Activated CD4-positive, alpha-beta memory T cell treated with anti-CD3 and anti-CD28 coated beads, Interleukin-2, amount 10 ng/mL, durations not matched to agents 7 days and 5 days (primary cell): ENCODE results near the gene MNAT1. TPM values are rescaled to one million over a fixed set of nuclear protein-coding genes. Genes with fewer than 3 reads are reported as not detected.
"Not testable (repeated sequence)": the region's sequence is repeated elsewhere in the genome, so short reads cannot be mapped to it uniquely, and the experiment has no call there.

Source experiments
- CTCF ChIA-PET: fragments of 350-600 bp; sonication (Branson Sonifier 250); formaldehyde crosslinking; loops from one replicate; lab custom pipeline; 2021; ENCODE audit warnings: antibody characterized with exemption, inconsistent platforms; lab: Charles Lee
- POLR2A ChIA-PET: fragments of 350-600 bp; sonication (Branson Sonifier 250); formaldehyde crosslinking; loops from one replicate; lab custom pipeline; 2021; ENCODE audit warnings: antibody characterized with exemption; lab: Charles Lee
- DNase-seq: peaks from one replicate; pipeline ENCODE4 v3.0.0-alpha.2; 2020
- H3K27ac Mint-ChIP-seq: one replicate; pipeline ENCODE4 v1.8.0; 2021; ENCODE audit warnings: mild to moderate bottlenecking, mixed read lengths
- H3K27me3 Mint-ChIP-seq: one replicate; pipeline ENCODE4 v1.8.0; 2021; ENCODE audit warnings: mixed read lengths
- H3K36me3 Mint-ChIP-seq: one replicate; pipeline ENCODE4 v1.8.0; 2021; ENCODE audit warnings: low read depth, mixed read lengths
- H3K4me1 Mint-ChIP-seq: one replicate; pipeline ENCODE4 v1.8.0; 2021; ENCODE audit warnings: mixed read lengths
- H3K4me3 Mint-ChIP-seq: one replicate; pipeline ENCODE4 v1.8.0; 2021; ENCODE audit warnings: mild to moderate bottlenecking, mixed read lengths
- H3K9me3 Mint-ChIP-seq: one replicate; pipeline ENCODE4 v1.8.0; 2021; ENCODE audit warnings: mixed read lengths
- total RNA-seq, 2 experiments: library from RNA; stranded (reverse); gene quantifications; one replicate each; pipeline ENCODE4 v1.2.3, GENCODE V29; 2021

MNAT1 gene
- total RNA-seq, 2 experiments from 2014 or later, result 37.0 to 40.4 TPM

DNA sequence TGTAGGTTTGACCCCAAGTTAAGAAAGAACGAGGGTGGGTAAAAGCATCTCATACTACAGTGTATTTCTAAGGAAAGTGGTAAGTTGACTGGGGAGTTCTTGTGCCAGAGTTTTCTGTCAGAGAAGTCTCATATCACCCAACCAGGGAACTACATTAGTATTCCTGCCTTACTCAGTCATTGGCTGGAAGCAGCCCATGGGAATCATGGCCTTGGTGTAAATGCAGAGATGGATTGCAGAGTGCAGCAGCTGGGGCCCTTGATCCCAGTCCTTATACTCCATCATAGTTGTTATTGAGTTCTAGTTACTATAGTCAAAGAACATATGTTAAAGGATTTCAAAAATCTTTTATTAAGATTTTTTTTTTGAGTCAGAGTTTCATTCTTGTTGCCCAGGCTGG lies 105.8 kb downstream of the MNAT1 start:
- Mint-ChIP-seq H3K4me1 (no peaks in the 10 kb centered on the region), H3K9me3 (peaks cover 6% of the 10 kb centered on the region), H3K27ac (no peak overlapping the region), H3K27me3 (no peaks in the 10 kb centered on the region), H3K4me3 (no peak overlapping the region), H3K36me3 (peaks cover 20% of the 10 kb centered on the region)
- DNase-seq, result no peak
- CTCF ChIA-PET, result no interaction called here
- POLR2A ChIA-PET, result no interaction called here

DNA sequence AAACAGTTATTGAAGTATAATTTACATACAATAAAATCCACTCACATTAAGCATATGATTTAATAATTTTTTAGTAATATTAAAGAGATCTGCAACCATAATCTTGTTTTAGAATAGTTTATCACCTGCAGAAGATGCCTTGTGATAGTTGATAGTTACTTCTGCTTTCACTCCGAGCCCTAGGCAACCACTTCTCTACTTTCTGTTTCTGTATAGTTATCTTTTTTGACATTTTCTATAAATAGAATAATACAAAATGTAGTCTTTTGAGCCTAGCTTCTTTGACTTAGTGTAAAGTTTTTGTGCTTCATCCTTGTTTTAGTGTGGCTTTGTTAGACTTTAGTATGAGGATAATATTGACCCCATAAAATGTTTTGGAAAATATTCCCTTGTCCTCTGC lies 111.0 kb downstream of the MNAT1 start:
- ChIA-PET POLR2A (no interaction called here), CTCF (no interaction called here)
- no peaks in the 10 kb centered on the region for H3K27me3 Mint-ChIP-seq
- H3K27ac Mint-ChIP-seq, result no peak overlapping the region
- peaks cover 1% of the 10 kb centered on the region for H3K4me1 Mint-ChIP-seq
- no peak overlapping the region for H3K4me3 Mint-ChIP-seq
- peaks cover 17% of the 10 kb centered on the region for H3K36me3 Mint-ChIP-seq
- no peak for DNase-seq
- peaks cover 15% of the 10 kb centered on the region for H3K9me3 Mint-ChIP-seq

- no peak overlapping the region for H3K4me3 Mint-ChIP-seq
- H3K9me3 Mint-ChIP-seq, result peaks cover 18% of the 10 kb centered on the region
- H3K36me3 Mint-ChIP-seq, result peaks cover 39% of the 10 kb centered on the region
- ChIA-PET CTCF (no interaction called here), POLR2A (no interaction called here)
- no peak for DNase-seq
- peaks cover 1% of the 10 kb centered on the region for H3K4me1 Mint-ChIP-seq
- H3K27me3 Mint-ChIP-seq, result no peaks in the 10 kb centered on the region
- H3K27ac Mint-ChIP-seq, result no peak overlapping the region
Observed at GRCh38 chr14:60848066-60848465, 113.5 kb downstream of the MNAT1 start.

DNA sequence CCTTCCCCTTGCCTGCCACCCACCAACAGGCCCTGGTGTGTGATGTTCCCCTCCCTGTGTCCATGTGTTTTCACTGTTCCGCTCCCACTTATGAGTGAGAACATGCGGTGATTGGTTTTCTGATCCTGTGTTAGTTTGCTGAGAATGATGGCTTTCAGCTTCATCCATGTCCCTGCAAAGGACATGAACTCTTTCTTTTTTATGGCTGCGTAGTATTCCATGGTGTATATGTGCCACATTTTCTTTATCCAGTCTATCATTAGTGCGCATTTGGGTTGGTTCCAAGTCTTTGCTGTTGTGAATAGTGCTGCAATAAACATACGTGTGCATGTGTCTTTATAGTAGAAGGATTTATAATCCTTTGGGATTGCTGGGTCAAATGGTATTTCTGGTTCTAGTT lies 117.1 kb downstream of the MNAT1 start:
- CTCF ChIA-PET, DNase-seq, H3K27me3 Mint-ChIP-seq, H3K4me3 Mint-ChIP-seq, POLR2A ChIA-PET, H3K27ac Mint-ChIP-seq: not testable (repeated sequence)
- Mint-ChIP-seq H3K9me3 (peaks cover 18% of the 10 kb centered on the region), H3K4me1 (peaks cover 10% of the 10 kb centered on the region), H3K36me3 (peaks cover 58% of the 10 kb centered on the region)

DNA sequence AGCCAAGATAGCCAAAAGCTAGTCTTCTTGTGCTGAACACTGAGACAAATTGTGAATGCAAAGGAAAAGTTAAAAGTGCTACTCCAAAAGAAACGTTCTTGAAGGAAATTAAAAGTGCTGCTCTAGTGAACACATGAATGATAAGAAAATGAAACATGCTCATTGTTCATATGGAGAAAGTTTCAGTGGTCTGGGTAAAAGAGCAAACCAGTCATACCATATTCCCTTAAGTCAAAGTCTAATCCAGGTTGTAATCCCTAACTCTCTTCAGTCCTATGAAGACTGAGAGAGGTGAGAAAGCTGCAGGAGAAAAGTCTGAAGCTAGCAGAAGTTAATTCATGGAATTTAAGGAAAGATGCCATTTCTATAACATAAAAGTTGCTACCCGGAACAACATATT lies 121.5 kb downstream of the MNAT1 start:
- DNase-seq, result no peak
- Mint-ChIP-seq H3K4me1 (peaks cover 24% of the 10 kb centered on the region), H3K27me3 (no peaks in the 10 kb centered on the region), H3K36me3 (peaks cover 51% of the 10 kb centered on the region), H3K4me3 (no peak overlapping the region), H3K27ac (no peak overlapping the region), H3K9me3 (peaks cover 8% of the 10 kb centered on the region)
- CTCF ChIA-PET, result no interaction called here
- POLR2A ChIA-PET, result no interaction called here

DNA sequence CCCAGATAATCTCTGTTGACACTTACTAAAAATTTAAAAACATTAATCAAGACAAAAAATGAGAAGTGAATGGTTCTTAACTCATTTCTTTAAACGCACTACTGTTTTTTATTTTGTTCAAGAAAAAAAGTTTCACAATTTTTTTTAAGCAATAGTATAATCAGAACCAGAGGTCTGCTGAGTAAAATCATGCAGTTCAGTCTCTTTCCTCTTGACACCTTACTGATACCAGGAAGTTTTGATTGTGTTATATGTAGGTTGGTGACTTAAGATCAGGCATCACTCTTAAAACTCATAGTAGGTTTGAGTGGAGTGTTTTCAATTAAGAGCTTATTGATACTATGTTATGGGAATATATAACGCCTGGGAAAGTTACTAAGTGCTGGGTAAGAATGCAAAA lies 125.0 kb downstream of the MNAT1 start:
- H3K9me3 Mint-ChIP-seq, result peaks cover 5% of the 10 kb centered on the region
- peaks cover 24% of the 10 kb centered on the region for H3K4me1 Mint-ChIP-seq
- H3K4me3 Mint-ChIP-seq, result no peak overlapping the region
- POLR2A ChIA-PET, result no interaction called here
- H3K27ac Mint-ChIP-seq, result no peak overlapping the region
- H3K36me3 Mint-ChIP-seq, result peaks cover 24% of the 10 kb centered on the region
- no peak for DNase-seq
- H3K27me3 Mint-ChIP-seq, result no peaks in the 10 kb centered on the region
- CTCF ChIA-PET, result no interaction called here

- H3K27ac Mint-ChIP-seq, result no peak overlapping the region
- H3K27me3 Mint-ChIP-seq, result no peaks in the 10 kb centered on the region
- POLR2A ChIA-PET, result no interaction called here
- H3K4me3 Mint-ChIP-seq, result no peak overlapping the region
- peaks cover 16% of the 10 kb centered on the region for H3K36me3 Mint-ChIP-seq
- CTCF ChIA-PET, result no interaction called here
- DNase-seq, result no peak
- peaks cover 14% of the 10 kb centered on the region for H3K4me1 Mint-ChIP-seq
- H3K9me3 Mint-ChIP-seq, result peaks cover 5% of the 10 kb centered on the region
Observed at GRCh38 chr14:60861545-60862140, 127.1 kb downstream of the MNAT1 start.

DNA sequence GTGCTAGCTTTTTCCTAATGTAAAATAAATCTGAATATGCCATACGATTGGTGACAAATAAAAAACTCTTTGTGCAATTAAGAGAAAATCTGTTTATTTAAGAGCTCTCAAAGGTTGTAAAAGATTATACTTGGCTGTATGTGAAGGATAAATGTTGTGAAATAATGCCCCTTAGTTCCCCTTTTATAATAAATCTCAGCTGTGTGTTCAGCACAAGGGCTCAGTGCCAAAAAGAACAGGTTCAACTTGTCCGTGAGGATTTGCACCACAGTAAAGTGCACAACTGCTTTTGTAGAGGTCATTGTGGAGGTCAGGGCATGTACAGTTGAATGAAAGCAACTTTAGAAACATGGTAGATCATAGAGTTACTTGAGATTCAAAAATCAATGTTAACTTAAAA lies 127.7 kb downstream of the MNAT1 start:
- no peak for DNase-seq
- Mint-ChIP-seq H3K9me3 (peaks cover under 1% of the 10 kb centered on the region), H3K36me3 (peaks cover 10% of the 10 kb centered on the region), H3K4me3 (no peak overlapping the region), H3K4me1 (peaks cover 14% of the 10 kb centered on the region), H3K27ac (no peak overlapping the region), H3K27me3 (no peaks in the 10 kb centered on the region)
- ChIA-PET POLR2A (no interaction called here), CTCF (no interaction called here)

- no peak overlapping the region for H3K4me3 Mint-ChIP-seq
- no peak for DNase-seq
- H3K27me3 Mint-ChIP-seq, result no peaks in the 10 kb centered on the region
- POLR2A ChIA-PET, result no interaction called here
- H3K36me3 Mint-ChIP-seq, result peaks cover 3% of the 10 kb centered on the region
- H3K27ac Mint-ChIP-seq, result no peak overlapping the region
- no peaks in the 10 kb centered on the region for H3K9me3 Mint-ChIP-seq
- CTCF ChIA-PET, result no interaction called here
- H3K4me1 Mint-ChIP-seq, result peaks cover 17% of the 10 kb centered on the region
Observed at GRCh38 chr14:60863249-60863648, 128.7 kb downstream of the MNAT1 start.

DNA sequence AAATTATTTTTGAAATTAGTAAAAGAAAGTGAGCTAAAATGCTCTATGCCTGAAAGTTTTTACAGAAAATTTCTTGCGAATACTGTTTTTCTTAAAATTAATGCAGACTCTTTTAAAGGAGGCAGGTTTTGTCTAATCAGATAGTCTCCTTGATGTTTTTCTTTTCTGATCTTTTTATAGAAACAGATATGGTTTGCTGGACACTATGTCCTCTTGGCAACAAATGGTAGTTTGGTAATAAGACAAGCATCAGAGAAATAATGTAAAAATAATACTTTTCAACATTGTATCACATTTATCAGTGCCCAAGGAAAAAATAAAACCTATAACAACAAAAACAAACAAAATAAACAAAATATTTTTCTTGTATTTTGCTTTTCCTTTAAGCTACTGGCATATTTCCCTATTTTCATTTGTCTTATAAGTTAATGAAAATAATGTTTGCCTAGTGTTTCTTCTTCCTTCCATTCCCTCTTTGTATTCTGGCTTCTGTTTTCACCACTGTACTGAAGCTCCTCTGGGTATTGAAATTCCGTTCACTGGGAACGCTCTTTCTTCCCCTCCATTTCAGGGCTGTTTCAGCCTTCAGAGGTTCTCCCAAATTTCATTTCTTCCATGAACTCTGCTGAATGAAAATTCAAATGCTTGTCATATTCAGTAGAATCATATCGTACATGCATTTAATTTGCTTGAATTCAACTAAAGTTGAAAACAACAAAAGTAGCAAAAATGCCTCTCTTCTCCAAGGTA lies 131.0 kb downstream of the MNAT1 start:
- H3K9me3 Mint-ChIP-seq, result no peaks in the 10 kb centered on the region
- peaks cover 4% of the 10 kb centered on the region for H3K4me1 Mint-ChIP-seq
- ChIA-PET CTCF (no interaction called here), POLR2A (no interaction called here)
- no peaks in the 10 kb centered on the region for H3K27me3 Mint-ChIP-seq
- H3K27ac Mint-ChIP-seq, result no peak overlapping the region
- no peak for DNase-seq
- no peaks in the 10 kb centered on the region for H3K36me3 Mint-ChIP-seq
- no peak overlapping the region for H3K4me3 Mint-ChIP-seq

- no peak for DNase-seq
- no peaks in the 10 kb centered on the region for H3K27me3 Mint-ChIP-seq
- H3K4me3 Mint-ChIP-seq, result no peak overlapping the region
- no peak overlapping the region for H3K27ac Mint-ChIP-seq
- POLR2A ChIA-PET, result no interaction called here
- H3K4me1 Mint-ChIP-seq, result peaks cover 4% of the 10 kb centered on the region
- no peaks in the 10 kb centered on the region for H3K9me3 Mint-ChIP-seq
- CTCF ChIA-PET, result no interaction called here
- no peaks in the 10 kb centered on the region for H3K36me3 Mint-ChIP-seq
Observed at GRCh38 chr14:60867503-60868172, 133.1 kb downstream of the MNAT1 start.

- Mint-ChIP-seq H3K27ac (no peak overlapping the region), H3K4me1 (peaks cover 7% of the 10 kb centered on the region), H3K9me3 (peaks cover 10% of the 10 kb centered on the region), H3K27me3 (no peaks in the 10 kb centered on the region), H3K36me3 (peaks cover 20% of the 10 kb centered on the region), H3K4me3 (no peak overlapping the region)
- CTCF ChIA-PET, result no interaction called here
- DNase-seq, result no peak
- POLR2A ChIA-PET, result no interaction called here
Observed at GRCh38 chr14:60878121-60878520, 143.6 kb downstream of the MNAT1 start.

DNA sequence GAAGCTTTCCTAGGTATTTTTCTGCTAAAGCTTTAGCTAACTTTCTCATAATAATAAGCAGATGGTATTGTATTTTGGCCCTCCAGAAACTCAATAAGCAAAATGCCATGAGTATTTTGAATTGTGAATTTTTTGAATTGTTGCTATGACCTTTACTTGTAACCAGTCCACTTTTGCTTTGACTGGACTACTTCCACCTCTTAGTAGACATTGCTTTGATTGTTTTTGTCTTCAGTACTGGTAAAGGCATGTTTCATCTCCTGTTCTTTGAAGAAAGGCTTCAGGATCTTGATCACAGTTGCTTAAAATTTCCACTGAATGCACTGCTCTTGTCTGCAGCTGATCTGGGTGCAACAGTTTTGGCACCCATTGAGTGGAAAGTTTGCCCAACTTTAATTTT lies 144.0 kb downstream of the MNAT1 start:
- no peak for DNase-seq
- H3K9me3 Mint-ChIP-seq, result peaks cover 10% of the 10 kb centered on the region
- no peak overlapping the region for H3K4me3 Mint-ChIP-seq
- H3K36me3 Mint-ChIP-seq, result peaks cover 23% of the 10 kb centered on the region
- ChIA-PET CTCF (no interaction called here), POLR2A (no interaction called here)
- no peak overlapping the region for H3K27ac Mint-ChIP-seq
- H3K27me3 Mint-ChIP-seq, result no peaks in the 10 kb centered on the region
- peaks cover 7% of the 10 kb centered on the region for H3K4me1 Mint-ChIP-seq
